Measurements from ENCODE around the gene ISYNA1.
A peak's percentile ranks its signal among the peaks of the same experiment; 100 is the strongest.
"Not testable (repeated sequence)": the region's sequence is repeated elsewhere in the genome, so short reads cannot be mapped to it uniquely, and the experiment has no call there.

ISYNA1 gene

GRCh38 chr19:18418029-18418482, 19.9 kb downstream of the ISYNA1 start:
- DNase-seq, result no peak

- DNase-seq, result peak; percentile 60
Observed at GRCh38 chr19:18417250-18418028, 20.5 kb downstream of the ISYNA1 start.

DNA sequence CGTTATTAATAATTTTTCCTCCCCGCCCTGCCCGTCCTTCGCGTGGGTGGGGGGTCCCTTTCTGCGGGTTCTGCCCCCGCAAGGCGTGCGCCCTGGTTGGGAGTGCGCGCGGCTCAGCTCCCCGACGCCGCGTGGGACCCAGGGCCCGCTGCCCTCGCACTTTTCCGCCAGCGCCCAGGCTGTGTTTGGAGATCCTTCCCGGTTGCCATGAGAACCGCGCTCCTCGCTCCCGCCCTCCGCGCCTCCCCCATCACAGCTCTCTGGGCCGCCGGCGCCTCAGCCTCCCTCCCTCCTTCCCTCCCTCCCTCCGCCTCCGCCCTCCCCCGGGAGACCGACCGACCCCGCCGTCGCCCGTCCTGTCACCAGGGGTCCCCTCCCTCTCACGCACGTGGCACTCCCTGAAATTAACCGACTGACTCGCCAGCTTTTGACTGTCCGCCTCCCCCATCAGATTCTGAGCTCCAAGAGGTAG, 21.1 kb downstream of the ISYNA1 start:
- peak; percentile 72 for DNase-seq

- DNase-seq, result no peak
Observed at GRCh38 chr19:18415178-18415867, 22.6 kb downstream of the ISYNA1 start.

- no peak for DNase-seq
Observed at GRCh38 chr19:18414504-18415177, 23.3 kb downstream of the ISYNA1 start.

DNA sequence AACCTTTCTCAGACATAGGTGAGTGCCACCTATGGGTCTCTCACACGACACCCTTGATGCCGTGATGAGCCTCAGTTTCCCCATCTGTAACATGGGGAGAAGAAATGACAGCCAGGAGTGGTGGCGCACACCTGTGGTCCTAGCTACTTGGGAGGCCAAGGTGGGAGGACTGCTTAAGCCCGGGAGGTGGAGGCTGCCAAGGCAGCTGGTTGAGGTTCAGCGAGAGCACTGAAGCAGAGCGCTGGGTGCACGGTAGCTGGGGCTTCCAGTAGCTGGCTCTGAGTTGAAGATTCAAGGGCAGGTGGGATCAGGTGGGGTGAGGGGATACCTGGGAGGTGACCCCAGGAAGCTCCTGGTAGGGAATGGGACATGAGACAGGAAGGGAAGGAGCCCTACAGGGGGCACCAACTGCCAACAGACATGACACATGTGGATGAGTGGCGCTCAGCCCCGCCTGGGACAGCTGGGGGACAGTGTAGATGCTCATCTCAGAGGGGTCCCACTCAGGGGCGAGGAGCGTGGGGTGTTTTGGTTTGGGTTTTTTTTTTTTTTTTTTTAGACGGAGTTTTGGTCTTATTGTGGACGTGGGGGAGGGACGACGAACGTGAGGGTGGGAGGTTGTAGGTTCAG, 25.2 kb downstream of the ISYNA1 start:
- no peak for DNase-seq

DNA sequence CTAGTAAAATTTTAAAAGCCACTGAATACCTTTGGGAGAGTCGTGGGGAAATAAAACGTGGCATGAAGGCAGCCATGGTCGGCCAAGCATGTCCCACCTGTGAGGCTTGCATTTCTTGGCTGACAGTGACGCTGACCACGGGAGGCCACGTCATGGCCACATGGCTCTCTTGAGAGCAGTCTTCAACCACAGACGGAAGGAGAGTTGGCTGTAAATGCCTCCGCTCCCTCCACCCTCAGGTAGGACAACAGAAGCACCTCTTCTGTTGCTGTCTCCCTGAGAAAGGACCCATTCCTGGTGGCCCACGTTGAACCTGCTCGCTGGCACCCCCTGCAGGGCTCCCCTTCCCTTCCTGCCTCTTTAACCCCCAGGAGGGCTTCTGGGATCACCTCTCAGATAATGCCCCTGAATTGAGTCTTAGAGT, 29.9 kb downstream of the ISYNA1 start:
- DNase-seq, result no peak

DNA sequence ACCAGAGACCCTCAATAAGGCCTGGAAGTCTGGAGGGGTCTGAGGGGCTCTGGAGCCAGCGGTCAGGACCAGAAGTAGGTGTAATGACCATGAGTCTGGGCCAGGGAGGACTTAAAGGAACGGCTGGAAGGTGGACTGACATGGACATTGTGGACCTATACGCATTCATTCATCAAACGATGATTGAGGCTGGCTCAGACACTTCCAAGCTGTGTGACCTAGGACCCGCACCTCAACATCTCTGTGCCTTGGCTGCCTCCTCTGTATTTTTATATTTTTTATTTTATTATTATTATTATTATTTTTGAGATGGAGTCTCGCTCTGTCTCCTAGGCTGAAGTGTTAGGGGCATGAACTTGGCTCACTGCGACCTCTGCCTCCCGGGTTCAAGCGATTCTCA, 31.2 kb downstream of the ISYNA1 start:
- no peak for DNase-seq

GRCh38 chr19:18405754-18406153, 32.2 kb downstream of the ISYNA1 start:
- DNase-seq, result not testable (repeated sequence)

- DNase-seq, result not testable (repeated sequence)
Observed at GRCh38 chr19:18402455-18403248, 35.3 kb downstream of the ISYNA1 start.

GRCh38 chr19:18401580-18402112, 36.3 kb downstream of the ISYNA1 start:
- no peak for DNase-seq

DNA sequence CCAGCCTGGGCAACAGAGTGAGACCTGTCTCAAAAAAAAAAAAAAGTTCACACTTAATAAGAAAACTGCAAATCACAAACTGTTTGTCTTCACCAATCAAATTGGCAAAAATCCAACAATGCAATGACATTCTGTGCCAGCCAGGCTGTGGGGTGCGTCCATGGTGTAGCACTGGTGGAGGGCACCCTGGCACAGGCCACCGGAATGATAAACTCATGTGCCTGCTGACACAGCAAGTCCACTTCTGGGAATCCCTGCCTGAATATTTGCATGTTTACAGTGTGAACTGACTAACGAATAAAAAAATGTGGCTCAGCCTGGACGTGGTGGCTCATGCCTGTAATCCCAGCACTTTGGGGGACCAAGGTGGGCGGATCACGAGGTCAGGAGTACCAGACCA, 38.9 kb downstream of the ISYNA1 start:
- no peak for DNase-seq

DNA sequence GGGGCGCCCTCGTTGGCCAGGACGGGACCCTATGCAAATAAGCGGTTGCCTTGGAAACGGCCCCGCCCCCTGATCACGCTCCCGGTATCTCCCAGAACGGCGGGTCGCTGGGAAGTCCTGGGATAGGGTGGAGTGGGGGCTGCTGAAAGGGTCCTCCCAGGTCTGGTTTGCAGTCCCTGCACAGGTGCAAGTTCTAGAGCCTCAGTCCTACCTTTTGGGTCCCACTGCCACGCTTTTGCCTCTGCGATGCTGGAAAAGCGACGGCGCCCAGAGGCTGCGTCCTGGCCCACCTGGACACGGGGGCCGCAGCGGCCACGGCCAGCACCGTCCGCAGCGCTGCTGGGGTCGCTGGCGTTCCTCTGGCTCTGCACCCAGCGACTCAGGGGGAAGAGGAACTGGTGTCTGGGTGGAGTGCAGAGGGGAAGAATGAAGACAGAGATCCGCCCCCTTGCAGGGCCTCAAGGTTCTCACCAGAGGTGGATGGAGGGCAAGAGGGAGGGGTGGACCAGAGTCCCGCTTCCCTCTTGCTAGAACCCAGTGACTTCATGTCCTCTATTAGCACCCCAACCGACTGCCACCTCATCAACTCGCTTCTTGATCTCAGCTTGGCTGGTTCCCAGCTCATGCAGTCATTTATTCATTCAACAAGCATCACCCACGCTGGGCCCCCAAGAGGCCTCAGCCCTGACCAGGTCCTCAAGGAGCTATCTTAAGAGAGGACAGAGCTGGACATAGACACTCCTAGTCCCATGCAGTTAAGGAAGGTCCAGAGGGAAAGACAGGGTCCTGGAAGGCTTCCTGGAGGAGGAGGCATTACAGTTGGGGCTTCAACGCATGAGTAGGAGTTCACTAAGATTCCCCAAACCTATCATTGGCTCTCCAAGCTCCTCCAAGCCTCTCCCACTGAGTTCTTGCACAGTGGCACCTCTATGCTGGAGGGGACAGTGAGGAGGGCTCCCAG, 40.4 kb downstream of the ISYNA1 start, which contains the start of gene LRRC25:
TSS of gene LRRC25 (minus strand) at position 381 of the 961 bp plus-strand sequence. CDS start 659 bp downstream, outside the sequence.
- no peak for DNase-seq

- no peak for DNase-seq
Observed at GRCh38 chr19:18396471-18397241, 41.3 kb downstream of the ISYNA1 start.

GRCh38 chr19:18393836-18394235, 44.1 kb downstream of the ISYNA1 start:
- DNase-seq, result no peak

DNA sequence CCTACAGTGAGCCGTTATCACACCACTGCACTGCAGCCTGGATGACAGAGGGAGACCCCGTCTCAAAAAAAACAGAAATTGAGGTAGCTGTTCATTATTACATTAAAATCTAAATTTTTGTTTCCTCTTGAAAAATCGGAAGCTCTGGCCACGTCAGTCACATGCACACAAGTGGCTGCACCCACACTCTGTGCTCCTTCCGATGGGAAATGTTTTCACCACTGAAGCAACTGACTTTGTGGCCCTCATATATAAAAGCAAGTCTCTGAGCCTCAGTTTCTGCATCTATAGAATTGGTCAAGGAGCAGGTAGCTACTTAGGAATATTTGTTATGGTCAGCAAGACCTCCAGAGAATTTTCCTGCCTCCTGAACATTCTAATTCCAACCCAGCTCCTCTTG, 45.0 kb downstream of the ISYNA1 start:
- DNase-seq, result no peak

GRCh38 chr19:18392417-18392816, 45.5 kb downstream of the ISYNA1 start:
- DNase-seq, result no peak

DNA sequence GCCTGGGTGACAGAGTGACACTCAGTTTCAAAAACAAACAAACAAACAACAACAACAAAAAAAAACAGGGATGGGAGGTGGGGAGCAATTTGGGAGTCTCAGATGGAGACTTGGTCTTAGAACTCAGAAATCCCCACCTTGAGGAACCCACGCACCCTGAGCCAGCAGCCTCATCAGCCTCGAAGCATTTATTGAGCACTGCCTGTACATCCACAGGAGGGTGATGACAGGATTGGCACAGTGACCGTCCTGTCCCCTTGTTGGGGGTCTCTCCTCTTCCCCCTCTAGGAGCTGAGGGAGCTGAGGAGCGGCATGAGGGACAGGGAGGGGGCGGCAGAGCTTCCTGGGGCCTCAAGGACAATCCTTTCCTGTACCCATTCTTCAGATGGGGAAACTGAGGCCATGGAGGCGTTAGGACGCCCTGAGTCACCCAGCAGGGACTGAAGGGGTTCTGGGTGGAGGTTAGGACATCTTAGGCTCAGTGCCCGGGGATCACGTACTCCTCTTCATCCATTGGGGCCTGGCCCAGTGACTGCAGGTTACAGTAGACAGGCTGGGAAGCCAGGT, 46.3 kb downstream of the ISYNA1 start:
- no peak for DNase-seq
